GM19043 (cell line): Measurements from ENCODE around the gene ACYP2.

Experiments used
- ATAC-seq: cut with Tn5 transposase; IDR thresholded peaks from one replicate; pipeline ENCODE4 v1.9.1; 2021; ENCODE audit warnings: low read depth; ENCODE audit not compliant: unreplicated experiment

The ACYP2 gene

GRCh38 chr2:54208364-54209240, 93.2 kb downstream of the ACYP2 start:
- ATAC-seq = no peak

- ATAC-seq = no peak
Observed at GRCh38 chr2:54209379-54209778, 94.0 kb downstream of the ACYP2 start.

- no peak for ATAC-seq
Observed at GRCh38 chr2:54212456-54212855, 97.0 kb downstream of the ACYP2 start.

GRCh38 chr2:54213082-54213481, 97.7 kb downstream of the ACYP2 start:
- no peak for ATAC-seq

- no peak for ATAC-seq
Observed at GRCh38 chr2:54224997-54225396, 109.6 kb downstream of the ACYP2 start.

GRCh38 chr2:54226260-54226659, 110.8 kb downstream of the ACYP2 start:
- no peak for ATAC-seq

GRCh38 chr2:54227798-54228197, 112.4 kb downstream of the ACYP2 start:
- ATAC-seq = no peak

- ATAC-seq = no peak
Observed at GRCh38 chr2:54228945-54229344, 113.5 kb downstream of the ACYP2 start.

GRCh38 chr2:54233832-54234649, 118.6 kb downstream of the ACYP2 start:
- ATAC-seq = no peak

- no peak for ATAC-seq
Observed at GRCh38 chr2:54237428-54237827, 122.0 kb downstream of the ACYP2 start.

GRCh38 chr2:54239427-54239826, 124.0 kb downstream of the ACYP2 start:
- ATAC-seq = no peak

GRCh38 chr2:54240515-54241469, 125.4 kb downstream of the ACYP2 start:
- no peak for ATAC-seq

GRCh38 chr2:54247115-54247514, 131.7 kb downstream of the ACYP2 start:
- ATAC-seq = no peak

GRCh38 chr2:54249629-54250028, 134.2 kb downstream of the ACYP2 start:
- no peak for ATAC-seq

GRCh38 chr2:54254180-54254579, 138.8 kb downstream of the ACYP2 start:
- no peak for ATAC-seq

- no peak for ATAC-seq
Observed at GRCh38 chr2:54255230-54256090, 140.0 kb downstream of the ACYP2 start.

GRCh38 chr2:54256091-54256694, 140.8 kb downstream of the ACYP2 start, which contains the start of gene TSPYL6:
TSS of gene TSPYL6 (minus strand) at chr2:54256229. CDS start at chr2:54256151, 78 bp downstream.
- ATAC-seq = no peak

- ATAC-seq = no peak
Observed at GRCh38 chr2:54258166-54258565, 142.8 kb downstream of the ACYP2 start.
